C4-2B (cell line): ENCODE data around the gene SLC25A24.
"Not testable (repeated sequence)": the region's sequence is repeated elsewhere in the genome, so short reads cannot be mapped to it uniquely, and the experiment has no call there.

Experiments
- CTCF ChIP-seq: fragments of 450-650 bp; conservative IDR thresholded peaks from 2 replicates; pipeline ENCODE4 v1.5.1; 2017; ENCODE audit warnings: mild to moderate bottlenecking
- ZFX ChIP-seq: fragments of 450-650 bp; IDR thresholded peaks from 2 replicates; pipeline ENCODE4 v1.6.1; 2017

- not testable (repeated sequence) for TF ChIP-seq CTCF, ZFX
Observed at GRCh38 chr1:108139555-108139954, 60.6 kb downstream of the SLC25A24 start.
